GM23338 (cell line): ENCODE results near the gene SCAF4. TPM values are rescaled to one million over a fixed set of nuclear protein-coding genes. Genes with fewer than 3 reads are reported as not detected.
A peak's percentile ranks its signal among the peaks of the same experiment; 100 is the strongest.

Experiments used
- ATAC-seq: fragments of 200-7000 bp; cut with Tn5 transposase; 3 replicates; pipeline ENCODE4 v1.9.1; 2020
- DNase-seq: peaks from one replicate; pipeline ENCODE4 v3.0.0-alpha.2; 2015; ENCODE audit warnings: low spot score
- H2AFZ ChIP-seq: fragments of 200-600 bp; sonication (generic); 2 replicates; pipeline ENCODE4 v1.8.0; 2016; ENCODE audit warnings: antibody characterized with exemption, mild to moderate bottlenecking, moderate library complexity
- H3F3A ChIP-seq: fragments of 200-600 bp; sonication (generic); replicated peaks from 2 replicates; pipeline ENCODE4 v1.8.0; 2017; ENCODE audit warnings: antibody characterized with exemption, mixed run types, low read depth
- H3K27ac ChIP-seq: fragments of 200-600 bp; sonication (generic); 2 replicates; pipeline ENCODE4 v1.6.1; 2016; ENCODE audit warnings: low read depth
- H3K27me3 ChIP-seq: fragments of 200-600 bp; sonication (generic); 2 replicates; pipeline ENCODE4 v1.8.0; 2016; ENCODE audit warnings: mild to moderate bottlenecking, mixed run types, moderate library complexity; ENCODE audit not compliant: insufficient read depth
- H3K36me3 ChIP-seq: fragments of 200-600 bp; sonication (generic); 2 replicates; pipeline ENCODE4 v1.8.0; 2016; ENCODE audit warnings: mild to moderate bottlenecking; ENCODE audit not compliant: insufficient read depth
- H3K4me1 ChIP-seq: fragments of 200-600 bp; sonication (generic); 2 replicates; pipeline ENCODE4 v1.8.0; 2016; ENCODE audit warnings: mild to moderate bottlenecking, moderate library complexity; ENCODE audit not compliant: insufficient read depth
- H3K4me2 ChIP-seq: fragments of 200-600 bp; sonication (generic); 2 replicates; pipeline ENCODE4 v1.7.1; 2017; ENCODE audit warnings: mixed run types
- H3K4me3 ChIP-seq: fragments of 200-600 bp; sonication (generic); 2 replicates; pipeline ENCODE4 v1.6.1; 2016; ENCODE audit warnings: mixed run types
- H3K79me2 ChIP-seq: fragments of 200-600 bp; sonication (generic); replicated peaks from 2 replicates; pipeline ENCODE4 v1.8.0; 2017; ENCODE audit warnings: mild to moderate bottlenecking; ENCODE audit not compliant: insufficient read depth
- H3K9me2 ChIP-seq: fragments of 200-600 bp; sonication (generic); 2 replicates; pipeline ENCODE4 v1.8.0; 2017; ENCODE audit not compliant: insufficient read depth
- H4K20me1 ChIP-seq: fragments of 200-600 bp; sonication (generic); replicated peaks from 2 replicates; pipeline ENCODE4 v1.8.0; 2017; ENCODE audit warnings: mild to moderate bottlenecking; ENCODE audit not compliant: insufficient read depth
- H3K27ac Mint-ChIP-seq: 2 replicates; pipeline ENCODE4 v1.8.0; 2020; ENCODE audit warnings: inconsistent platforms, mild to moderate bottlenecking, moderate library complexity, mixed read lengths
- H3K27me3 Mint-ChIP-seq: 3 replicates; pipeline ENCODE4 v1.8.0; 2022; ENCODE audit warnings: low read depth, mild to moderate bottlenecking, moderate library complexity, mixed read lengths, inconsistent platforms; ENCODE audit not compliant: insufficient read depth, poor library complexity
- H3K36me3 Mint-ChIP-seq: 3 replicates; pipeline ENCODE4 v1.8.0; 2021; ENCODE audit warnings: low read depth, mild to moderate bottlenecking, inconsistent platforms, moderate library complexity, mixed read lengths
- H3K4me1 Mint-ChIP-seq: 3 replicates; pipeline ENCODE4 v1.8.0; 2020; ENCODE audit warnings: mild to moderate bottlenecking, inconsistent platforms, mixed read lengths
- H3K4me3 Mint-ChIP-seq: 3 replicates; pipeline ENCODE4 v1.8.0; 2021; ENCODE audit warnings: moderate library complexity, mild to moderate bottlenecking, inconsistent platforms, mixed read lengths
- H3K9me3 Mint-ChIP-seq: 3 replicates; pipeline ENCODE4 v1.8.0; 2020; ENCODE audit warnings: moderate library complexity, mild to moderate bottlenecking, inconsistent platforms, mixed read lengths
- CREB1 ChIP-seq: fragments of 250-450 bp; sonication (Bioruptor Pico); IDR thresholded peaks from 2 replicates; pipeline ENCODE4 v1.5.0; 2020; ENCODE audit warnings: low read depth, mild to moderate bottlenecking, moderate library complexity
- CTCF ChIP-seq, 2 experiments: fragments of 200-600 bp in 1 of 2; sonication (generic) in 1 of 2; conservative IDR thresholded peaks; 2 replicates each; pipeline versions ENCODE4 v1.5.1 to v1.6.1; 2016 to 2017; ENCODE audit warnings: antibody characterized with exemption in 2 of 2, low read depth in 2 of 2, mild to moderate bottlenecking in 2 of 2, moderate library complexity in 1 of 2
- EZH2 ChIP-seq: fragments of 200-600 bp; sonication (generic); IDR thresholded peaks from one replicate; pipeline ENCODE4 v1.8.0; 2017; ENCODE audit warnings: antibody characterized with exemption, mild to moderate bottlenecking, low read depth; ENCODE audit not compliant: unreplicated experiment
- EZH2phosphoT487 ChIP-seq: fragments of 200-600 bp; sonication (generic); IDR thresholded peaks from one replicate; pipeline ENCODE4 v1.8.1; 2018; ENCODE audit warnings: antibody characterized with exemption; ENCODE audit not compliant: unreplicated experiment
- JUNB ChIP-seq: IDR thresholded peaks from one replicate; pipeline ENCODE4 v1.6.1; 2016; ENCODE audit warnings: antibody characterized with exemption; ENCODE audit not compliant: unreplicated experiment
- NANOG ChIP-seq: IDR thresholded peaks from 2 replicates; pipeline ENCODE4 v1.6.1; 2016; ENCODE audit warnings: antibody characterized with exemption, borderline replicate concordance
- REST ChIP-seq: IDR thresholded peaks from one replicate; pipeline ENCODE4 v1.6.1; 2018; ENCODE audit warnings: antibody characterized with exemption; ENCODE audit not compliant: unreplicated experiment
- STAT1 ChIP-seq: IDR thresholded peaks from one replicate; pipeline ENCODE4 v1.6.1; 2016; ENCODE audit warnings: antibody characterized with exemption; ENCODE audit not compliant: unreplicated experiment
- ZNF114 ChIP-seq: fragments of 250-450 bp; sonication (Bioruptor Pico); IDR thresholded peaks from 2 replicates; pipeline ENCODE4 v1.5.0; 2020; ENCODE audit warnings: mild to moderate bottlenecking, moderate library complexity
- ZNF331 ChIP-seq: fragments of 250-450 bp; sonication (Bioruptor Pico); IDR thresholded peaks from 2 replicates; pipeline ENCODE4 v1.5.0; 2020; ENCODE audit warnings: low read depth, mild to moderate bottlenecking, moderate library complexity
- ZNF462 ChIP-seq: fragments of 250-450 bp; sonication (Bioruptor Pico); IDR thresholded peaks from 2 replicates; pipeline ENCODE4 v1.5.0; 2020; ENCODE audit warnings: mild to moderate bottlenecking, moderate library complexity
- polyA plus RNA-seq: library from polyadenylated mRNA; unstranded; fragments of >200 nt; fragmentation: Nextera tagmentation; extraction: Ambion mirVana; gene quantifications from 2 replicates; pipeline ENCODE4 v1.2.1, GENCODE V29; 2016
- total RNA-seq: library from RNA; depleted of rRNA; stranded (reverse); fragments of >200 nt; shearing (Covaris generic); gene quantifications from 2 replicates; pipeline ENCODE4 v1.2.3, GENCODE V29; 2014

The SCAF4 gene
- total and polyA plus RNA-seq, 2 experiments from 2014 or later = 29.7 to 45.8 TPM

GRCh38 chr21:31647650-31648049 lies 84.3 kb downstream of the SCAF4 start (continued):
- TF ChIP-seq CTCF (conservative IDR thresholded peaks at IDR 0.05; ENCODE audit: low read depth in 2 of 2) = no peak
- no peak for TF ChIP-seq CREB1 (CRISPR knock-in tag)
- no peak for TF ChIP-seq EZH2
- no peak for TF ChIP-seq JUNB
- no peak for TF ChIP-seq EZH2phosphoT487

- ATAC-seq = no peak
- Histone ChIP-seq H4K20me1 (no peaks in the 10 kb centered on the region), H3K27me3 (no peaks in the 10 kb centered on the region), H3F3A (no peaks in the 10 kb centered on the region), H3K4me3 (no peak overlapping the region), H3K4me2 (no peak overlapping the region), H3K9me2 (no peaks in the 10 kb centered on the region), H3K4me1 (no peaks in the 10 kb centered on the region), H3K79me2 (no peaks in the 10 kb centered on the region), H3K27ac (no peak overlapping the region), H3K36me3 (no peaks in the 10 kb centered on the region), H2AFZ (peak overlapping the region; percentile 56; the same call in 1 of the 2 replicates)
- Mint-ChIP-seq H3K27ac (no peak overlapping the region), H3K9me3 (peaks cover 2% of the 10 kb centered on the region; the same call in 2 of the 3 replicates), H3K4me3 (no peak overlapping the region), H3K4me1 (no peaks in the 10 kb centered on the region), H3K27me3 (peaks cover 8% of the 10 kb centered on the region), H3K36me3 (peaks cover 2% of the 10 kb centered on the region; the same call in 1 of the 3 replicates)
- no peak for DNase-seq
- TF ChIP-seq ZNF462 (no peak), EZH2phosphoT487 (no peak), ZNF114 (no peak), JUNB (no peak), NANOG (no peak), CREB1 (CRISPR knock-in tag) (no peak), CTCF (conservative IDR thresholded peaks at IDR 0.05; ENCODE audit: low read depth in 2 of 2) (no peak), REST (no peak), STAT1 (no peak), ZNF331 (CRISPR knock-in tag) (no peak), EZH2 (no peak)
Observed at GRCh38 chr21:31644643-31645042, 87.3 kb downstream of the SCAF4 start.
